Thymus (tissue), 14 donors: ENCODE results near the gene TEAD1. TPM values are rescaled to one million over a fixed set of nuclear protein-coding genes. Genes with fewer than 3 reads are reported as not detected.

ENCODE experiments used
- DNase-seq, 9 donors: peaks; one replicate each; pipeline ENCODE4 v3.0.0-alpha.2; 2013; ENCODE audit warnings: low spot score in 9 of 9, low read depth in 6 of 9, missing footprints in 1 of 9
- H3K27ac ChIP-seq, 2 donors: one replicate each; pipeline ENCODE4 v1.5.1; 2013; ENCODE audit warnings: control low read depth in 1 of 2, low read depth in 1 of 2, low read length in 1 of 2, mild to moderate bottlenecking in 1 of 2, moderate library complexity in 1 of 2
- H3K27me3 ChIP-seq, 2 donors: one replicate each; pipeline ENCODE4 v1.5.1; 2013; ENCODE audit warnings: low read length in 1 of 2; ENCODE audit not compliant: control insufficient read depth in 2 of 2, insufficient read depth in 1 of 2
- H3K36me3 ChIP-seq, 2 donors: one replicate each; pipeline ENCODE4 v1.5.1; 2013; ENCODE audit warnings: low read length in 1 of 2, mild to moderate bottlenecking in 1 of 2, moderate library complexity in 1 of 2; ENCODE audit not compliant: control insufficient read depth in 2 of 2, insufficient read depth in 2 of 2
- H3K4me1 ChIP-seq, 2 donors: one replicate each; pipeline ENCODE4 v1.5.1; 2013; ENCODE audit warnings: low read length in 2 of 2; ENCODE audit not compliant: control insufficient read depth in 2 of 2, insufficient read depth in 2 of 2
- H3K4me3 ChIP-seq, 2 donors: one replicate each; pipeline ENCODE4 v1.5.1; 2013; ENCODE audit warnings: low read length in 2 of 2, control low read depth in 1 of 2, mild to moderate bottlenecking in 1 of 2
- H3K9me3 ChIP-seq, 2 donors: one replicate each; pipeline ENCODE4 v1.5.1; 2013; ENCODE audit warnings: low read length in 1 of 2, mild to moderate bottlenecking in 1 of 2; ENCODE audit not compliant: control insufficient read depth in 2 of 2, insufficient read depth in 1 of 2
- WGBS: extraction: QIAGEN DNeasy Blood & Tissue Kit; methylation state at CpG from one replicate; pipeline ENCODE4 v1.1.7; 2013; 5-methylcytosine and 5-hydroxymethylcytosine counted together
- long read RNA-seq, 10 donors: transcript quantifications; one replicate each; lab custom pipeline, GENCODE V29; 2026
- polyA plus RNA-seq: library from polyadenylated mRNA; stranded (reverse); fragments of 200-250 nt; gene quantifications from one replicate; pipeline ENCODE4 v1.2.3, GENCODE V29; 2013
- total RNA-seq: library from RNA; stranded (reverse); fragments of 120-200 nt; gene quantifications from one replicate; pipeline ENCODE4 v1.2.4, GENCODE V29; 2013
- donor health status: healthy.

Gene TEAD1
- total RNA-seq (5.4 TPM), polyA plus RNA-seq (3.7 TPM)
- long read RNA-seq, donor 1: 0 reads
- long read RNA-seq, donor 2: 0 reads
- long read RNA-seq, donor 3: 0 reads
- long read RNA-seq, donor 4: 0 reads
- long read RNA-seq, donor 5: 0 reads
- long read RNA-seq, donor 6: 0 reads
- long read RNA-seq, donor 7: 0 reads
- long read RNA-seq, donor 8, partial matches to known transcripts: 0 of 1 reads
- long read RNA-seq, donor 8, other reads (novel, unspliced or antisense): 0 of 1 reads
- long read RNA-seq, donor 9, full-length matches to known transcripts: 1 of 1 reads
- long read RNA-seq, donor 9, partial matches to known transcripts: 0 of 1 reads
- long read RNA-seq, donor 9, other reads (novel, unspliced or antisense): 0 of 1 reads
- long read RNA-seq, donor 10: 0 reads

DNA sequence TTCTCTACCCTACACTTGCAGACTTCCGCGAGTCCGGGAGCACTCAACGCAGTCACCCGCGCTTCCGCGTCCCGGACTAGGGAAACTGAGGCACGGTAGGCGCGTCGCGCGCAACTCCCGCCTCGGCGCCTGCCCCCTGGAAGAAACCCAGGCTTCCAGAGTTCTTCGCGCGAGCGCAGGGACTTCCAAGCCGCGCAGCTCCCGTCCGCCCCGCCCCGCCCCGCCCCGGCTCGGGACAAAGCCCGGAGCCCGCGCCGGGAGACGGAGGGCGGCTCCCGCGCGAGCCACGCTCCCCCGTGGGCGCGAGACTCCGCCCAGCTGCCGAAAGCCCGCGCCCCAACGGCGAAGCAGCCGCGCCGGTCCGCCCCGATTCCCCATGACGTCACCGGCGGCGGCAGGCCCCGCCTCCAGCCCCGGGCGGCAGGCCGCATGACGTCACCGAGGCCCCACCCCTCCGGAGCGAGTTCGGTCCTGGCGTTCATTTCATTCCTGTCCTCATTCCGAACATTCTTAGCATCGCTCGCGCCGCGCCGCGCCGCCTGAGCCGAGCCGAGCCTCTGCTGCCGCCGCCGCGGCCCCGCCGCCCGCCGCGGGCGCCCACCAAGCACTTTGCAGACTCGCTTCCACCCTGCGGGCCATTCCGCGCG is at the start of gene TEAD1:
Gene TEAD1 (plus strand): TSS at position 498 of the 647 bp plus-strand sequence.
- peak; percentile 30 to 77 (median 62) for DNase-seq
- Histone ChIP-seq H3K9me3 (no peaks in the 10 kb centered on the region), H3K4me1 (peaks cover 3% of the 10 kb centered on the region in 2 donors), H3K27ac (peak within 1 kb of the TSS; percentile 57 to 83), H3K4me3 (peak within 1 kb of the TSS; percentile 41 to 61), H3K27me3 (peaks cover 53 to 64% of the 10 kb centered on the region in 2 donors), H3K36me3 (no peaks in the 10 kb centered on the region)
- 1% methylated on average over 95 of the region's 95 CpGs for WGBS

DNA sequence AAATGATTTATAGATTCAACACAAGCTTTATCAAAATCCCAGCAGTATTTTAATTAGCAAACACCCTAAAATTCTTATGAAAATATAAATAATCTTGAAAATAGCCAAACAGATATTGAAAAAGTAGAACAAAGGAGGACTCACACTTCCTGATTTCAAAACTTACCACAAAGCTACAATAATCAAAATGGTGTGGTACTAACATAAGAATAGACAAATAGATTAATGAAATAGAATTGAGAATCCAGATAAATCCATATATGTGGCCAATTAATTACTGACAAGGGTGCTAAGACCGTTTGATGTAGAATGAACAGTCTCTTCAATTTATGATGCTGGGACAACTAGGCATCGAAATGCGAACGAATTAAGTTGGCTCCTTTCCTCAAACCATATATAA is 49.6 kb upstream of the TEAD1 start:
- Histone ChIP-seq H3K27ac (no peak overlapping the region), H3K4me3 (no peak overlapping the region), H3K36me3 (no peaks in the 10 kb centered on the region), H3K4me1 (no peaks in the 10 kb centered on the region), H3K27me3 (no peaks in the 10 kb centered on the region), H3K9me3 (no peaks in the 10 kb centered on the region)
- no peak for DNase-seq
- WGBS: 99% methylated on average over 4 of the region's 4 CpGs

DNA sequence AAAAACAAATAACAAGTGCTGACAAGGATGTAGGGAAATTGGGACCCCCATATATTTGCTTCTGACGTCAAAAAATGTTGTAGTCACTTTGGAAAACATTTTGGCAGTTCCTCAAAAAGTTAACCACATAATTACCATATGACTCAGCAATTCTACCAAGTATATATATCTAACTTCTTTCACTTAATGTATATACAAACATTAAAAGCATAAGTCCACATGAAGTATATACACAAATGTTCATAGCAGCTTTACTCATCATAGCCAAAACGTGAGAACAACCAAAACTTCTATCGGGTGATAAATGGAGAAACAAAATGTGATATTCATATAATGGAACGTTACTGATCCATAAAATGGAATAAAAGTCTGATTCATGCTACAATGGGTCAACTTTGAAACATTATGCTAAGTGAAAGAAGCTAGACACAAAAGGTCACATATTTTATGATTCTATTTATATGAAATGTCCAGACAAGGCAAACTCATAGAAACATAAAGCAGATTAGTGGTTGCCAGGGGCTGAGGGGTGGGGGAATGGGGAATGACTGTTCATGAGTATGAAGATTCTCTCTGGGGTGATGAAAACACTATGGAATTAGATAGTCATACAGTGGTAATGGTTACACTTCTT is 48.7 kb upstream of the TEAD1 start:
- H3K27me3 ChIP-seq: no peaks in the 10 kb centered on the region
- H3K4me1 ChIP-seq: no peaks in the 10 kb centered on the region
- no peak for DNase-seq
- no peaks in the 10 kb centered on the region for H3K36me3 ChIP-seq
- no peaks in the 10 kb centered on the region for H3K9me3 ChIP-seq
- no peak overlapping the region for H3K4me3 ChIP-seq
- 67% methylated on average over 4 of the region's 4 CpGs for WGBS
- no peak overlapping the region for H3K27ac ChIP-seq

DNA sequence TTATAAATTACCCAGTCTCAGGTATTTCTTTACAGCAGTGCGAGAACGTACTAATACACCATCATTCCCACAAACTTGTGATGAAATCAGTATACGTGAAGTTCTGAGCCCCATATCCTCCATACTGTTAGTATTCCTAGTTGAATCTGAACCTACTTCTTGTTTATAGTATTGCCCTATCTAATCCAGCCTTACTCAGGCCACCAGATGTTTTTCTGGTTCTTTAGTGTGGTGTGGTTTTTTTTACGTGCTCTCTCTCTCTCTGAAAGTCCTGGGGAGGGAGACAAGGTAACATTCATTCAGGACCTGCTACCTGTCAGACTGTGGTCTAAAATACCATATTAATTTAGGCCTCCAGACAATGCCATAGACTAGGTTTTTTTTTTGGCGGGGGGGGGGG is 47.6 kb upstream of the TEAD1 start:
- no peaks in the 10 kb centered on the region for H3K36me3 ChIP-seq
- H3K27me3 ChIP-seq: no peaks in the 10 kb centered on the region
- WGBS: 97% methylated on average over 5 of the region's 5 CpGs
- no peaks in the 10 kb centered on the region for H3K9me3 ChIP-seq
- DNase-seq: no peak
- H3K4me3 ChIP-seq: no peak overlapping the region
- no peaks in the 10 kb centered on the region for H3K4me1 ChIP-seq
- no peak overlapping the region for H3K27ac ChIP-seq

DNA sequence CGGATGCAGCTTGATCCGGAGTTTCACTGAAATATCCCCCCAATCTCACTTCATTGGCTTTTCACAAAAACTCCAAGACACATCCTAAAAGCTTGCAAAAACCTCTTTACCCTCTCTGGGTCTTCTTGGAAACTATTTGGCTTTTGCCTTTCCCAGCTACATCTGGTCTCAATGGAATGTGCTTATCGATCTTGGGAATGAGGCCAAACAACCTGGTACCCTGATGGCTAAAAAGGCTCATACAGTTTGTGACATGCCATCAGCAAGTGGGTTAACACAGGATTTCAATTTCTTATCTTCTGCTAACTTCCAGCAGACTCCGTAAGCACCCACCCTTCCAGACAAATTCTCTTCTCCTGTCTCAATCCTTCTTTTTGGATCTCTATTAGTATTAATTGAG is 45.9 kb upstream of the TEAD1 start:
- DNase-seq: no peak

DNA sequence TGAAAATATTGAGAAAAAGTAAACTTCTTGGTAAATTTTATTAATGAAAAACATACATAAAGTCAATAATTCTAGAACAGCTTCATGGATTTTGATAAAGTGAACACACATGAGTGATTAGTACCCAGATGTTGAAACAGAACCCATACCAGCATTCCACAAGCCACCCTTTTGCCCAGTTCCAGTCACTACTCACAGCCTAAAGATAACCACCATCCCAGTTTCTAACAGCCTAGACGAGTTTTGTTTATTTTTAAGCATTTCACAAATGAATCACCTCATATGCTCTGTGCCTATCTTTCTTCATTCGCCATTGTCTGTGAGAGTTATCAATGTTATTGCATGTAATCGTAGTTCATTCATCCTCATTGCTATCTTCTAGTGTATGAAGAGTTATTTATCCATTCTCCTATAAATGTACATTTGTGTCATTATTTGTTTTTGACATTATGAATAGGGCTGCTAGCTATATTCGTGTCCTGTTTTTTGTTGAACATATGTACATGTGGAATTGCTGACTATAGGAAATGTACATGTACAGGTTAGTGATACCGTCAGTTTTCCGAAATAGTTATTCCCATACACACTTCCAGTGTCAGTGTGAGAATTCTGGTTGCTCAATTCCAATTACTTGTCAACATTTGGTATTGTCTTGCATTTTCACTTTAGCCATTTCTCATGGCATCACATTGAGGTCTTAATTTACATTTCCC is 44.5 kb upstream of the TEAD1 start:
- H3K4me1 ChIP-seq: no peaks in the 10 kb centered on the region
- H3K27ac ChIP-seq: no peak overlapping the region
- H3K36me3 ChIP-seq: no peaks in the 10 kb centered on the region
- 94% methylated on average over 6 of the region's 6 CpGs for WGBS
- H3K4me3 ChIP-seq: no peak overlapping the region
- H3K9me3 ChIP-seq: no peaks in the 10 kb centered on the region
- no peak for DNase-seq
- no peaks in the 10 kb centered on the region for H3K27me3 ChIP-seq

More for the DNA sequence above, 45.9 kb upstream of the TEAD1 start:
- Histone ChIP-seq H3K27me3 (no peaks in the 10 kb centered on the region), H3K9me3 (no peaks in the 10 kb centered on the region), H3K36me3 (no peaks in the 10 kb centered on the region), H3K4me1 (no peaks in the 10 kb centered on the region), H3K27ac (no peak overlapping the region), H3K4me3 (no peak overlapping the region)
- 94% methylated on average over 4 of the region's 4 CpGs for WGBS

DNA sequence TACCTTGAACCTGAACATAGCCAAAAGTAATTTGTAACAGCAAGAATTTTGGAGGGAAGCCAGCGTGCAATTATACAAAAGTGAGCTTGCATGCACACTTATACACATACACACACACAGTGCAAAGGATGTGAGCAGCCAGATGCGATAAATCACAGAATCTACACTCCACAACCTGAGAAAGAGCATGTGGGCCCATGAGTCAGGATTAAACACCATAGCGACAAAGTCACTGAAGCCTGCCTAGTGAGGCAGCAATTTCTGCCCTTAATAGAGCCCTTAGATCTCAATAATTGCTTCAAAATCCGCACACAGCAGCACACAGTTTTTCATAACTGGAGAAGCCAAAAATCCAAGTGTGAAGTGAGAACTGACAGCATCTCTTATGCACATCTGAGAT is 42.6 kb upstream of the TEAD1 start:
- Histone ChIP-seq H3K9me3 (no peaks in the 10 kb centered on the region), H3K36me3 (no peaks in the 10 kb centered on the region), H3K4me1 (no peaks in the 10 kb centered on the region), H3K27ac (no peak overlapping the region), H3K4me3 (no peak overlapping the region), H3K27me3 (no peaks in the 10 kb centered on the region)
- 96% methylated on average over 4 of the region's 4 CpGs for WGBS
- DNase-seq: no peak

DNA sequence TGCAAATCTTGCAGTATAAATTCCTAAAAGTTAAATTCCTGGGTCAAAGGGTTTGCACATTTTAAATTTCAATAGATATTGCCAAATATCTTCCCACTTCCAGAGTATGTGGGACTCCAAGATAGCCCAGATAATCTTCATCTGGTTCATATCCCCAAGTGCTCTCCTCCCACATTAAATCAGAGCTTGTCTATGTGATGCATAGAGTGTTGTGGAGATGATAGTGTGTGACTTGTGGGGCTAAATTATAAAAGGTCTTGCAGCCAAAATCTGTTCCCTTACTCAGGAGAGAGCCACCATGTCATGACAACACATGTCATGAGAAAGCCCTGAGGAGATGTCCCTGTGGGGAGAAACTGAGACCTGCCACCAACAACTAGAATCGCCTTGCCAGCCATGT is 39.9 kb upstream of the TEAD1 start:
- no peak for DNase-seq
- Histone ChIP-seq H3K9me3 (no peaks in the 10 kb centered on the region), H3K27me3 (no peaks in the 10 kb centered on the region), H3K36me3 (no peaks in the 10 kb centered on the region), H3K4me3 (no peak overlapping the region), H3K4me1 (no peaks in the 10 kb centered on the region), H3K27ac (no peak overlapping the region)
- 96% methylated on average over 1 of the region's 1 CpG for WGBS
